ENCODE results near the gene ABI3. TPM values are rescaled to one million over a fixed set of nuclear protein-coding genes. Genes with fewer than 3 reads are reported as not detected.

ABI3 gene
- total RNA-seq, 1 donor from 2014 or later, result 11.0 TPM

- Histone ChIP-seq H3K36me3 (no peaks in the 10 kb centered on the region), H3K27ac (no peak overlapping the region), H3K9me3 (no peaks in the 10 kb centered on the region), H3K27me3 (no peaks in the 10 kb centered on the region), H3K4me3 (no peak overlapping the region), H3K4me1 (no peaks in the 10 kb centered on the region)
- intact Hi-C loops (cut with DNase I), result no loop called here
- TF ChIP-seq CTCF (IDR thresholded peaks at IDR 0.05) (no peak), POLR2AphosphoS5 (IDR thresholded peaks at IDR 0.05; ENCODE audit: insufficient read depth in 1 of 2, low read depth in 1 of 2) (no peak), POLR2A (IDR thresholded peaks at IDR 0.05) (no peak)
- DNase-seq (ENCODE audit: extremely low spot score in 2 of 2), result no peak
These were observed 32.3 kb downstream of the ABI3 start for GRCh38 chr17:49242813-49243212.

GRCh38 chr17:49244839-49245238, 34.3 kb downstream of the ABI3 start:
- H3K4me1 ChIP-seq, result peaks cover 7% of the 10 kb centered on the region
- no peak overlapping the region for H3K27ac ChIP-seq
- intact Hi-C loops (cut with DNase I), result no loop called here
- no peaks in the 10 kb centered on the region for H3K9me3 ChIP-seq
- no peak overlapping the region for H3K4me3 ChIP-seq
- no peaks in the 10 kb centered on the region for H3K27me3 ChIP-seq
- DNase-seq (ENCODE audit: extremely low spot score in 2 of 2), result no peak
- TF ChIP-seq POLR2A (IDR thresholded peaks at IDR 0.05) (no peak), CTCF (IDR thresholded peaks at IDR 0.05) (no peak), POLR2AphosphoS5 (IDR thresholded peaks at IDR 0.05; ENCODE audit: insufficient read depth in 1 of 2, low read depth in 1 of 2) (no peak)
- H3K36me3 ChIP-seq, result no peaks in the 10 kb centered on the region

GRCh38 chr17:49247944-49248343, 37.4 kb downstream of the ABI3 start:
- Histone ChIP-seq H3K4me3 (no peak overlapping the region), H3K4me1 (peaks cover 7% of the 10 kb centered on the region), H3K9me3 (no peaks in the 10 kb centered on the region), H3K36me3 (no peaks in the 10 kb centered on the region), H3K27me3 (no peaks in the 10 kb centered on the region), H3K27ac (no peak overlapping the region)
- DNase-seq (ENCODE audit: extremely low spot score in 2 of 2), result no peak
- TF ChIP-seq POLR2AphosphoS5 (IDR thresholded peaks at IDR 0.05; ENCODE audit: insufficient read depth in 1 of 2, low read depth in 1 of 2) (no peak), POLR2A (IDR thresholded peaks at IDR 0.05) (no peak), CTCF (IDR thresholded peaks at IDR 0.05) (no peak)
- intact Hi-C loops (cut with DNase I), result no loop called here

- Histone ChIP-seq H3K4me1 (peaks cover 7% of the 10 kb centered on the region), H3K27me3 (no peaks in the 10 kb centered on the region), H3K9me3 (no peaks in the 10 kb centered on the region), H3K27ac (no peak overlapping the region), H3K4me3 (no peak overlapping the region), H3K36me3 (no peaks in the 10 kb centered on the region)
- intact Hi-C loops (cut with DNase I), result no loop called here
- no peak for TF ChIP-seq POLR2AphosphoS5 (IDR thresholded peaks at IDR 0.05; ENCODE audit: insufficient read depth in 1 of 2, low read depth in 1 of 2)
- TF ChIP-seq CTCF (IDR thresholded peaks at IDR 0.05), result no peak
- no peak for TF ChIP-seq POLR2A (IDR thresholded peaks at IDR 0.05)
- no peak for DNase-seq (ENCODE audit: extremely low spot score in 2 of 2)
These were observed 38.8 kb downstream of the ABI3 start for GRCh38 chr17:49249292-49249794.

GRCh38 chr17:49249890-49250522, 39.5 kb downstream of the ABI3 start:
- Histone ChIP-seq H3K4me1 (peaks cover 7% of the 10 kb centered on the region), H3K36me3 (no peaks in the 10 kb centered on the region), H3K27me3 (no peaks in the 10 kb centered on the region), H3K9me3 (no peaks in the 10 kb centered on the region), H3K27ac (no peak overlapping the region), H3K4me3 (no peak overlapping the region)
- intact Hi-C loops (cut with DNase I), result no loop called here
- no peak for TF ChIP-seq POLR2AphosphoS5 (IDR thresholded peaks at IDR 0.05; ENCODE audit: insufficient read depth in 1 of 2, low read depth in 1 of 2)
- no peak for TF ChIP-seq POLR2A (IDR thresholded peaks at IDR 0.05)
- no peak for TF ChIP-seq CTCF (IDR thresholded peaks at IDR 0.05)
- DNase-seq (ENCODE audit: extremely low spot score in 2 of 2), result no peak
